Activated CD8-positive, alpha-beta T cell treated with anti-CD3 and anti-CD28 coated beads for 36 hours (primary cell): ENCODE measurements around the gene ADNP2. TPM values are rescaled to one million over a fixed set of nuclear protein-coding genes. Genes with fewer than 3 reads are reported as not detected.
A peak's percentile ranks its signal among the peaks of the same experiment; 100 is the strongest.

Source experiments
- ATAC-seq: fragments of 200-7000 bp; cut with Tn5 transposase; one replicate; pipeline ENCODE4 v1.10.0; 2021; ENCODE audit warnings: mild to moderate bottlenecking, moderate library complexity
- CTCF ChIA-PET: fragments of 350-600 bp; sonication (Branson Sonifier 250); formaldehyde crosslinking; loops from one replicate; lab custom pipeline; 2021; ENCODE audit warnings: antibody characterized with exemption; lab: Charles Lee
- POLR2A ChIA-PET: fragments of 350-600 bp; sonication (Branson Sonifier 250); formaldehyde crosslinking; loops from one replicate; lab custom pipeline; 2021; ENCODE audit warnings: antibody characterized with exemption; lab: Charles Lee
- DNase-seq: peaks from one replicate; pipeline ENCODE4 v3.0.0-alpha.2; 2020
- H3K27ac Mint-ChIP-seq: one replicate; pipeline ENCODE4 v1.8.0; 2021; ENCODE audit warnings: mild to moderate bottlenecking, mixed read lengths
- H3K27me3 Mint-ChIP-seq: one replicate; pipeline ENCODE4 v1.8.0; 2021; ENCODE audit warnings: mixed read lengths
- H3K36me3 Mint-ChIP-seq: one replicate; pipeline ENCODE4 v1.8.0; 2021; ENCODE audit warnings: low read depth, mixed read lengths
- H3K4me1 Mint-ChIP-seq: one replicate; pipeline ENCODE4 v1.8.0; 2021; ENCODE audit warnings: low read depth, mixed read lengths
- H3K4me3 Mint-ChIP-seq: one replicate; pipeline ENCODE4 v1.8.0; 2021; ENCODE audit warnings: mild to moderate bottlenecking, moderate library complexity, mixed read lengths
- H3K9me3 Mint-ChIP-seq: one replicate; pipeline ENCODE4 v1.8.0; 2021; ENCODE audit warnings: mixed read lengths
- CTCF ChIP-seq: fragments of 200-600 bp; IDR thresholded peaks from one replicate; pipeline ENCODE4 v1.8.0; 2022; ENCODE audit warnings: antibody characterized with exemption, mild to moderate bottlenecking
- intact Hi-C: fragments of 100-400 bp; cut with micrococcal nuclease; formaldehyde crosslinking; loops from one replicate; pipeline ENCODE4 v1.10.0; 2022
- total RNA-seq, 2 experiments: library from RNA; stranded (reverse); gene quantifications; one replicate each; pipeline ENCODE4 v1.2.3, GENCODE V29; 2021

ADNP2 gene
- total RNA-seq, 2 experiments from 2014 or later, result 22.1 to 22.5 TPM

GRCh38 chr18:80167331-80167730 is 58.3 kb downstream of the ADNP2 start:
- no peak for TF ChIP-seq CTCF
- CTCF ChIA-PET, result interaction anchor here (4.6 to 6.4 kb wide), 2 partner anchors 9 to 89 kb away, joined by 39 to 61 read pairs; no protein-coding TSS in a partner anchor
- no peaks in the 10 kb centered on the region for H3K36me3 Mint-ChIP-seq

GRCh38 chr18:80167931-80168330 is 58.9 kb downstream of the ADNP2 start:
- Mint-ChIP-seq H3K4me1 (peaks cover 8% of the 10 kb centered on the region), H3K27ac (no peak overlapping the region), H3K9me3 (peaks cover 10% of the 10 kb centered on the region), H3K27me3 (peaks cover 17% of the 10 kb centered on the region), H3K36me3 (no peaks in the 10 kb centered on the region), H3K4me3 (no peak overlapping the region)
- DNase-seq (peak; percentile 13), ATAC-seq (no peak)
- ChIA-PET CTCF (interaction anchor here (4.6 to 6.4 kb wide), 2 partner anchors 10 to 88 kb away, joined by 39 to 61 read pairs; no protein-coding TSS in a partner anchor), POLR2A (interaction anchor here (0.8 kb wide), 1 partner anchor 89 kb away, joined by 3 read pairs; no protein-coding TSS in a partner anchor)
- intact Hi-C loops, result no loop called here
- TF ChIP-seq CTCF, result no peak

More at GRCh38 chr18:80167331-80167730, 58.3 kb downstream of the ADNP2 start:
- POLR2A ChIA-PET, result interaction anchor here (0.8 kb wide), 1 partner anchor 89 kb away, joined by 3 read pairs; no protein-coding TSS in a partner anchor
- Mint-ChIP-seq H3K27me3 (peaks cover 15% of the 10 kb centered on the region), H3K4me3 (no peak overlapping the region), H3K27ac (no peak overlapping the region), H3K9me3 (peaks cover 10% of the 10 kb centered on the region), H3K4me1 (peaks cover 7% of the 10 kb centered on the region)
- ATAC-seq (no peak), DNase-seq (no peak)
- intact Hi-C loops, result no loop called here

- ChIA-PET POLR2A (no interaction called here), CTCF (interaction anchor here (4.6 to 6.4 kb wide), 2 partner anchors 10 to 88 kb away, joined by 39 to 61 read pairs; no protein-coding TSS in a partner anchor)
- ATAC-seq (no peak), DNase-seq (no peak)
- intact Hi-C loops, result no loop called here
- Mint-ChIP-seq H3K4me1 (peaks cover 8% of the 10 kb centered on the region), H3K27ac (no peak overlapping the region), H3K27me3 (peaks cover 17% of the 10 kb centered on the region), H3K9me3 (peaks cover 10% of the 10 kb centered on the region), H3K36me3 (no peaks in the 10 kb centered on the region), H3K4me3 (no peak overlapping the region)
- no peak for TF ChIP-seq CTCF
Measured at GRCh38 chr18:80168346-80168745, 59.3 kb downstream of the ADNP2 start.

- peaks cover 17% of the 10 kb centered on the region for H3K27me3 Mint-ChIP-seq
- ChIA-PET POLR2A (no interaction called here), CTCF (interaction anchor here (4.6 to 6.4 kb wide), 2 partner anchors 11 to 87 kb away, joined by 39 to 61 read pairs; no protein-coding TSS in a partner anchor)
- H3K4me3 Mint-ChIP-seq, result no peak overlapping the region
- intact Hi-C loops, result no loop called here
- ATAC-seq, result no peak
- H3K9me3 Mint-ChIP-seq, result peaks cover 10% of the 10 kb centered on the region
- H3K36me3 Mint-ChIP-seq, result no peaks in the 10 kb centered on the region
- no peak for DNase-seq
- H3K27ac Mint-ChIP-seq, result no peak overlapping the region
- H3K4me1 Mint-ChIP-seq, result peaks cover 8% of the 10 kb centered on the region
- TF ChIP-seq CTCF, result no peak
Measured at GRCh38 chr18:80168982-80169381, 59.9 kb downstream of the ADNP2 start.

GRCh38 chr18:80169607-80170006 is 60.5 kb downstream of the ADNP2 start:
- no peaks in the 10 kb centered on the region for H3K36me3 Mint-ChIP-seq
- no peak for TF ChIP-seq CTCF
- DNase-seq, result no peak
- ATAC-seq, result no peak
- ChIA-PET CTCF (interaction anchor here (1.3 to 6.4 kb wide), 3 partner anchors 11 to 87 kb away, joined by 4 to 61 read pairs (median 39); no protein-coding TSS in a partner anchor), POLR2A (no interaction called here)
- peaks cover 17% of the 10 kb centered on the region for H3K27me3 Mint-ChIP-seq
- H3K4me3 Mint-ChIP-seq, result no peak overlapping the region
- no peak overlapping the region for H3K27ac Mint-ChIP-seq
- intact Hi-C loops, result no loop called here
- peaks cover 5% of the 10 kb centered on the region for H3K9me3 Mint-ChIP-seq
- H3K4me1 Mint-ChIP-seq, result peaks cover 8% of the 10 kb centered on the region
